Activated T-helper 2 cell treated with anti-CD3 and anti-CD28 coated beads, Interferon-gamma antibody, Interleukin-2, Interleukin-4, amounts not matched to agents 10 μg/mL and 5 μg/mL and 100 μg/mL, durations not matched to agents 14 hours and 24 hours and 36 hours (primary cell): Measurements from ENCODE around the gene PALD1. TPM values are rescaled to one million over a fixed set of nuclear protein-coding genes. Genes with fewer than 3 reads are reported as not detected.
"Not testable (repeated sequence)": the region's sequence is repeated elsewhere in the genome, so short reads cannot be mapped to it uniquely, and the experiment has no call there.

Experiments
- DNase-seq: peaks from one replicate; pipeline ENCODE4 v3.0.0; 2021; ENCODE audit warnings: low spot score
- H3K27ac Mint-ChIP-seq: one replicate; pipeline ENCODE4 v1.8.0; 2021; ENCODE audit warnings: mixed read lengths
- H3K27me3 Mint-ChIP-seq: one replicate; pipeline ENCODE4 v1.8.0; 2021; ENCODE audit warnings: low read depth, mixed read lengths
- H3K36me3 Mint-ChIP-seq: one replicate; pipeline ENCODE4 v1.8.0; 2021; ENCODE audit warnings: low read depth, mixed read lengths
- H3K4me1 Mint-ChIP-seq: one replicate; pipeline ENCODE4 v1.8.0; 2021; ENCODE audit warnings: low read depth, mixed read lengths
- H3K4me3 Mint-ChIP-seq: one replicate; pipeline ENCODE4 v1.8.0; 2021; ENCODE audit warnings: low read depth, mild to moderate bottlenecking, moderate library complexity, mixed read lengths
- H3K9me3 Mint-ChIP-seq: one replicate; pipeline ENCODE4 v1.8.0; 2021; ENCODE audit warnings: mixed read lengths
- intact Hi-C: fragments of 100-400 bp; cut with micrococcal nuclease; formaldehyde crosslinking; loops from one replicate; pipeline ENCODE4 v1.15.1; 2023
- total RNA-seq: library from RNA; stranded (reverse); gene quantifications from 2 replicates; pipeline ENCODE4 v1.2.3, GENCODE V29; 2022

PALD1 gene
- total RNA-seq, 1 donor from 2014 or later, result 2.3 TPM

- Mint-ChIP-seq H3K4me3 (no peak overlapping the region), H3K9me3 (no peaks in the 10 kb centered on the region), H3K36me3 (no peaks in the 10 kb centered on the region), H3K27ac (no peak overlapping the region), H3K27me3 (no peaks in the 10 kb centered on the region), H3K4me1 (peaks cover 10% of the 10 kb centered on the region)
- no peak for DNase-seq
- intact Hi-C loops, result no loop called here
Measured at GRCh38 chr10:70607936-70608335, 129.4 kb downstream of the PALD1 start.

- Mint-ChIP-seq H3K4me3 (no peak overlapping the region), H3K36me3 (no peaks in the 10 kb centered on the region), H3K27me3 (no peaks in the 10 kb centered on the region), H3K27ac (no peak overlapping the region), H3K4me1 (peaks cover 39% of the 10 kb centered on the region), H3K9me3 (no peaks in the 10 kb centered on the region)
- intact Hi-C loops, result no loop called here
- DNase-seq, result no peak
Measured at GRCh38 chr10:70613941-70614340, 135.4 kb downstream of the PALD1 start.

GRCh38 chr10:70614364-70614763 lies 135.8 kb downstream of the PALD1 start:
- H3K36me3 Mint-ChIP-seq, DNase-seq, H3K4me3 Mint-ChIP-seq, intact Hi-C loops, H3K27ac Mint-ChIP-seq, H3K27me3 Mint-ChIP-seq, H3K9me3 Mint-ChIP-seq: not testable (repeated sequence)
- peaks cover 41% of the 10 kb centered on the region for H3K4me1 Mint-ChIP-seq

GRCh38 chr10:70615211-70615610 lies 136.6 kb downstream of the PALD1 start:
- H3K27ac Mint-ChIP-seq, result no peak overlapping the region
- H3K4me3 Mint-ChIP-seq, result no peak overlapping the region
- peaks cover 4% of the 10 kb centered on the region for H3K36me3 Mint-ChIP-seq
- H3K27me3 Mint-ChIP-seq, result no peaks in the 10 kb centered on the region
- H3K4me1 Mint-ChIP-seq, result peaks cover 41% of the 10 kb centered on the region
- DNase-seq, result no peak
- intact Hi-C loops, result no loop called here
- peaks cover 11% of the 10 kb centered on the region for H3K9me3 Mint-ChIP-seq

GRCh38 chr10:70615784-70616522 lies 137.4 kb downstream of the PALD1 start:
- intact Hi-C loops, result no loop called here
- no peak overlapping the region for H3K27ac Mint-ChIP-seq
- no peaks in the 10 kb centered on the region for H3K27me3 Mint-ChIP-seq
- DNase-seq, result no peak
- peaks cover 4% of the 10 kb centered on the region for H3K36me3 Mint-ChIP-seq
- H3K9me3 Mint-ChIP-seq, result peaks cover 17% of the 10 kb centered on the region
- no peak overlapping the region for H3K4me3 Mint-ChIP-seq
- peaks cover 37% of the 10 kb centered on the region for H3K4me1 Mint-ChIP-seq

GRCh38 chr10:70616761-70617160 lies 138.2 kb downstream of the PALD1 start:
- H3K27ac Mint-ChIP-seq, result peak overlapping the region; percentile 10
- no peaks in the 10 kb centered on the region for H3K27me3 Mint-ChIP-seq
- intact Hi-C loops, result no loop called here
- H3K4me3 Mint-ChIP-seq, result no peak overlapping the region
- peaks cover 21% of the 10 kb centered on the region for H3K9me3 Mint-ChIP-seq
- H3K36me3 Mint-ChIP-seq, result peaks cover 4% of the 10 kb centered on the region
- H3K4me1 Mint-ChIP-seq, result peaks cover 37% of the 10 kb centered on the region
- DNase-seq, result no peak

Other genes starting within 250 kb of the PALD1 start
- 405 and 419 TPM in 2 replicates for gene PPA1, start 245.3 kb upstream of the PALD1 start, total RNA-seq
- gene NPFFR1, start 194.8 kb upstream of the PALD1 start, total RNA-seq, result not detected in 2 replicates
- 17.2 and 18.9 TPM in 2 replicates for gene LRRC20, start 96.1 kb upstream of the PALD1 start, total RNA-seq
- 39.5 and 40.0 TPM in 2 replicates for gene EIF4EBP2, start 74.6 kb upstream of the PALD1 start, total RNA-seq
- not detected in 2 replicates for gene NODAL, start 37.1 kb upstream of the PALD1 start, total RNA-seq
- gene PRF1, start 124.0 kb downstream of the PALD1 start, total RNA-seq, result 67.7 and 69.6 TPM in 2 replicates
- 0.39 and 0.46 TPM in 2 replicates for gene ADAMTS14, start 193.7 kb downstream of the PALD1 start, total RNA-seq